Colonic mucosa (tissue), 4 donors: ENCODE data around the gene NFATC2IP. TPM values are rescaled to one million over a fixed set of nuclear protein-coding genes. Genes with fewer than 3 reads are reported as not detected.

Experiments
- DNase-seq: peaks from one replicate; pipeline ENCODE4 v3.0.0-alpha.2; 2020
- H3K27ac ChIP-seq: fragments of 200-600 bp; one replicate; pipeline ENCODE4 v1.8.0; 2021
- H3K27me3 ChIP-seq: fragments of 200-600 bp; one replicate; pipeline ENCODE4 v1.8.0; 2021
- H3K36me3 ChIP-seq: fragments of 200-600 bp; one replicate; pipeline ENCODE4 v1.8.0; 2021
- H3K4me1 ChIP-seq: fragments of 200-600 bp; one replicate; pipeline ENCODE4 v1.8.0; 2021; ENCODE audit warnings: mild to moderate bottlenecking
- H3K4me3 ChIP-seq: fragments of 200-600 bp; one replicate; pipeline ENCODE4 v1.8.0; 2021
- H3K9ac ChIP-seq, 2 donors: one replicate each; pipeline ENCODE4 v1.7.0; 2013; ENCODE audit warnings: control low read depth in 2 of 2, low read depth in 2 of 2, low read length in 2 of 2
- H3K9me3 ChIP-seq: fragments of 200-600 bp; one replicate; pipeline ENCODE4 v1.8.0; 2021
- CTCF ChIP-seq: fragments of 200-600 bp; IDR thresholded peaks from one replicate; pipeline ENCODE4 v1.8.0; 2022; ENCODE audit warnings: antibody characterized with exemption, mild to moderate bottlenecking
- intact Hi-C: fragments of 100-400 bp; cut with DNase I; formaldehyde crosslinking; loops from one replicate; pipeline ENCODE4 v1.14.1; 2022
- total RNA-seq, 2 donors: library from RNA; stranded (reverse); fragmentation: NEBNext Ultra II Directional in 1 of 2; extraction: Animal tissue kit (Norgen Biotek cat#: 25700) in 1 of 2; gene quantifications; one replicate each; pipeline ENCODE4 v1.2.1, GENCODE V29; 2021
- donor health status: healthy.
- donor health status: DM: no; HTN: no; CAD: no.
- donor health status: DM: no; HTN: no; CAD: no.

NFATC2IP gene
- total RNA-seq, 2 donors from 2014 or later, result 33.3 to 57.1 TPM

DNA sequence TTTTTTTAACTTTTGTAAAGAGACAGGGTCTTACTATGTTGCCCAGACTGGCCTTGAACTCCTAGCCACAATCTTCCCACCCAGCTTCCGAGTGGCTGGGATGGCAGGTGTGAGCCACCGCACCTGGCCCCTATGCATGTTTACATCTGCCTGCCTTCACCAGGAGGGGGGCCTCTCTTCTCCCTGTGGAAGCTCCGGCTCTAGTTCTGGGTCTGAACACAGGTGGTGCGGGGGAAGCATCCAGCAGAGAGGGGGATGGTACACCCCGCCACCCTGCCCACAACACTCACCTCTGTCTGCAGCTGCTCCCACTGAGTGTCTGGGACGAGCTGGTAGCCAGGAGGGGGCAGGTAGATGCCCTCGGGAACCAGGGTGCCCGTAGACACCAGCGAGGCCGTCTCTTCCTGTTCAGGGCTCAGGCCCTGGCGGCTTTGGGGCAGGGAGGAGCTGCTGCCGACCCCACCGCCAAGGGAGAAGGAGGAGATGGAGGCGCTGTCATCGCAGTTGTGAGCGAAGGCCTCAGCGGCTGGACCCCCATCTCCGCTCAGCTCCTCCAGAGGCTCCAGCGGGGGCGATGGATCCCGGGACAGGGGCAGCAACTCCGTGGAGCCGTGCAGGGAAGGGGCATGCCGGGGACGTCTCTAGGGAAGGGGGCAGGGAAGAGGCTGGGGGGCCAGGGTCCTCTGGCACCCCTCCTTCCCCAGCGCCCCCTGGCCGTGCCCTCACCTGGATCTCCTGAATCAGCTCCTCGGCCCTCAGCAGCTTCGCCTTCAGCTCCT is 36.6 kb upstream of the NFATC2IP start:
- no peak for TF ChIP-seq CTCF
- Histone ChIP-seq H3K9ac (no peak overlapping the region), H3K27ac (no peak overlapping the region), H3K36me3 (peaks cover 16% of the 10 kb centered on the region), H3K9me3 (no peaks in the 10 kb centered on the region), H3K27me3 (no peaks in the 10 kb centered on the region), H3K4me3 (no peak overlapping the region), H3K4me1 (no peaks in the 10 kb centered on the region)
- DNase-seq, result no peak
- intact Hi-C loops, result no loop called here

DNA sequence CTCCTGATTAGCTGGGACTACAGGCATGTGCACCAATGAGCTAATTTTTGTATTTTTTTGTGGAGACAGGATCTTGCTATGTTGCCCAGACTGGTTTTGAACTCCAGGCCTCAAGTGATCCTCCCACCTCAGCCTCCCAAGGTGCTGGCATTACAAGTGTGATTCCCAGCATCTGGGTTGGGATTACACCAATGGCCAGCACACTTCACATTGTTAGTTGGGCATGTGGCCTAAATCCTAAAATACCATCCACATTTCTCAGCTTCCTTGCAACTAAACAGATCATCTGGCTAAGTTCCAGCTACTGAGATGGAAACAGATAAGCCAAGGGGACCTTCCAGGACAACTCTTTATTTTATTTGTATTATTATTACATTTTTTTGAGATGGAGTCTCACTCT is 35.6 kb upstream of the NFATC2IP start:
- H3K27me3 ChIP-seq, result no peaks in the 10 kb centered on the region
- peaks cover 16% of the 10 kb centered on the region for H3K36me3 ChIP-seq
- H3K9ac ChIP-seq, result no peak overlapping the region
- no peak overlapping the region for H3K27ac ChIP-seq
- intact Hi-C loops, result no loop called here
- no peaks in the 10 kb centered on the region for H3K9me3 ChIP-seq
- no peaks in the 10 kb centered on the region for H3K4me1 ChIP-seq
- no peak for TF ChIP-seq CTCF
- no peak for DNase-seq
- no peak overlapping the region for H3K4me3 ChIP-seq

DNA sequence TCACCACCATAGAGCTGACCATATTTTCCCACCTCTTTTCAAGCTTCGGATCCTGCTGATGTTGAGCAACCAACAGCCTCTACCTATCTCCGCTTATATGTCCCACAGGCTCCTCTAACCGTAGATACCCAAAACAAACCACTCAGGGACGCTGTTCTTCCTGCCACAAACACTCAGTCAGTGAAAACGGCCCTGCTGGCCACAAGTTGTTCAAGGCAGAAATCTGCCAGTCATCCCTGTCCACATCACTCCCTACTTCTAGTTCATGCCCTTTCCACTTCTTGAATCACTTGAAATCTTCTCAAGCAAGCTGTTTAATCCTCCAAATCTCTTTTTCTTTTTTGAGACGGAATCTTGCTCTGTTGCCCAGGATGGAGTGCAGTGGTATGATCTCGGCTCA is 33.6 kb upstream of the NFATC2IP start:
- peaks cover 16% of the 10 kb centered on the region for H3K36me3 ChIP-seq
- no peak for TF ChIP-seq CTCF
- intact Hi-C loops, result no loop called here

DNA sequence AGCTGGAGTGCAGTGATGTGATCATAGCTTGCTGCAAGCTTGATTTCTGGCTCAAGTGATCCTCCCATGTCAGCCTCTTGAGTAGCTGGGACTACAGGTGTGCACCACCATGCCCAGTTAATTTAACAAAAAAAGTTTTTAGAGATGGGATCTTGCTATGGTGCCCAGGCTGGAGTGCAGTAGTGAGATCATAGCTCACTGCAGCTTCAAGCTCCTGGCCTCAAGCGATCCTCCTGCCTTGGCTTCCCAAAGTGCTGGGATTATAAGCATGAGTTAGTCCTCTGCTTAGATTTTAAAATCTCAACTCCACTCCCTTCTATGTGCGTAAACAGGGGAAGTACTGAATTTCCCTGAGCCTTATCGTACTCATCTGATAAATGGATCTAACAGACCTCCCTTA is 32.0 kb upstream of the NFATC2IP start:
- DNase-seq, result no peak
- no peak overlapping the region for H3K4me3 ChIP-seq
- no peaks in the 10 kb centered on the region for H3K9me3 ChIP-seq
- intact Hi-C loops, result no loop called here
- H3K9ac ChIP-seq, result no peak overlapping the region
- peaks cover 16% of the 10 kb centered on the region for H3K36me3 ChIP-seq
- no peaks in the 10 kb centered on the region for H3K27me3 ChIP-seq
- H3K4me1 ChIP-seq, result peaks cover 7% of the 10 kb centered on the region
- H3K27ac ChIP-seq, result no peak overlapping the region
- no peak for TF ChIP-seq CTCF

More for the DNA sequence above, 33.6 kb upstream of the NFATC2IP start:
- DNase-seq, result no peak
- Histone ChIP-seq H3K4me3 (no peak overlapping the region), H3K27ac (no peak overlapping the region), H3K9me3 (no peaks in the 10 kb centered on the region), H3K4me1 (no peaks in the 10 kb centered on the region), H3K9ac (no peak overlapping the region), H3K27me3 (no peaks in the 10 kb centered on the region)

DNA sequence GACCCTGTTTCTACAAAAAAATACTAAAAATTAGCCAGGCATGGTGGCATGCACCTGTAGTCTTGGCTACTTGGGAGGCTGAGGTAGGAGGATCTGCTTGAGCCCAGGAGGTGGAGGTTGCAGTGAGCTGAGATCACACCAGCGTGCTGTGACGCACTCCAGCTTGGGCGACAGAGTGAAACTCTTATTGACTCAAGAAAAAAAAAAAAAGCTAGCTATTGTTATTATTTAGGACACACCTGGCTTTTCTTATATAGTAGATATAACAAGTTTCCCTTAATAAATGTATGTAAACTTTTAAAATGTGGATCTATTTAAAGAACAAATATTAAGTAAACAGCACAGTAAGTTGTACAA is 27.5 kb upstream of the NFATC2IP start:
- H3K36me3 ChIP-seq, result no peaks in the 10 kb centered on the region
- no peaks in the 10 kb centered on the region for H3K9me3 ChIP-seq
- H3K4me3 ChIP-seq, result no peak overlapping the region
- intact Hi-C loops, result no loop called here
- H3K9ac ChIP-seq, result peak overlapping the region in 1 of 2 donors; percentile 91
- H3K27me3 ChIP-seq, result no peaks in the 10 kb centered on the region
- no peak for TF ChIP-seq CTCF
- no peak for DNase-seq
- H3K4me1 ChIP-seq, result peaks cover 13% of the 10 kb centered on the region
- peak overlapping the region; percentile 99 for H3K27ac ChIP-seq
